GM12875 (cell line): ENCODE measurements around the gene KCTD1.

Experiments
- H3K4me3 ChIP-seq: one replicate; pipeline ENCODE4 v1.5.1; 2011; ENCODE audit warnings: low read depth, low read length, control low read depth
- CTCF ChIP-seq: IDR thresholded peaks from 2 replicates; pipeline ENCODE4 v1.5.1; 2011; ENCODE audit warnings: low read depth, mild to moderate bottlenecking, control low read depth, inconsistent platforms, low read length, moderate library complexity, borderline replicate concordance; ENCODE audit not compliant: insufficient read depth

Gene KCTD1

GRCh38 chr18:26471826-26472225 lies 76.5 kb downstream of the KCTD1 start:
- no peak for TF ChIP-seq CTCF
- H3K4me3 ChIP-seq, result no peak overlapping the region

DNA sequence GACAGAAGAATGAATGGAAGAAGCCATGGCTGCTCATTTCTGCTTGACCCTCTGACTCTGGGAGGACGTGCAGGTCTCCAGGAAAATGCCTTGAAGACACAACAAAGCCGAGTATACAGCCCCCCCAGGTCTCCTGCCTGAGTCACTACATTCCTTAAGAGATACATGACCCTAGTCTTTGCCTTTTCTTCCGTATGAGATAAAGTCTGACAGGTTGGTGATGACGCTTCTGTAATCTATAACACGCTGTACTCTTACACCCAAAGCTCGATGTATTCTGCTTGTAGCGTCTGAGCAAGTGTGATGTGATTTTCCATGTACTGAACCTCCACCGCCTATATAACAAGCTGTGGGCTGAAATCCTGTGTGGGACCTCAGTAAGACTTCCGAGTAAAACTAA lies 77.3 kb downstream of the KCTD1 start:
- no peak for TF ChIP-seq CTCF
- no peak overlapping the region for H3K4me3 ChIP-seq

DNA sequence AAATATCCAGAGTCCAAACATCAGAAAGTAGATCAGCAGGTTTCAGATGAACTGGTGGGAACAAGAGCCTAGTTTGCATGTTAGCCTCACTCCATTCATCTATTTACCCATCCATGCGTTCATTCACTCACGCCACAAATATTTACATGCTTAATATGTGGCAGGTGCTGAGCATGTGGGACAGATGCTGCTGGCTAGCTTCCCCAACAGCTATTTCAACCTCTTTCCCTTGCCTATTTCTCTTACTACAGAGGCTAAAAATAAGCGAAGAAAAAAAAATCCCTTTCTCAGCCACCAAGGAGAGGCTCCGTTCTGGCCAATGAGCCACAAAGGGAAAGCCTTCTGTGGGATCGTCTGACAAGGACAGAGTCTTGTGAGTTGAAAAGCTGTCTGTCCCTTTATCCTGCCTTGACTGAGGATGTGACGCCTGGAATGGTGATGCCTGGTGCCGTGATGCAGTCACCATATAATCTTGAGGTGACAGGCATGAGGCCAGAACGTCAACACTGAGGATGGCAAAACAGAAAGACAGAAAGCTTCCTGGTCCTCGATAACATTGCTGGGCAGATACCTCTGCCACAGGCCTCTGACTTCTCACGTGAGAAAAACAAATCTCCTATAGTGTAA lies 78.2 kb downstream of the KCTD1 start:
- no peak overlapping the region for H3K4me3 ChIP-seq
- TF ChIP-seq CTCF, result no peak

DNA sequence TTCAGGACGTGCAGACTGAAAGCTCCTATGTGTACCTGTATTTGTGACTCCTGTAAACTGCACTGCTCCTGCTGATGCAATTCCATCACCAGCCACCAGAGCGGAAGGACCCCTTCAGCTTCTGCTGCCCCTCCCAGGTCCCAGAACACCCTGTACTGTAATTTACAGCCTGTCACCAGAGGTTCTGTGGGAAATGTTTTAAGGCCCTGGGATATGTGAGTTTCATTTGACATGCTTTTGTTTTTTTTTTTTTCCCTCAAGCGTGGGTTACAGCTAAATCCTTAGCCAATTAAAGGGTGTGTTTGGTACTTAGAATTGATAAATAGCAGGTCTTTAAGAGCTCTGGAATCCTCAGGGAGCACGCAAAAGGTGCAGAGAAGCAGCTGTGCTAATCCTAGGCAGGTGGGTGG lies 79.4 kb downstream of the KCTD1 start:
- H3K4me3 ChIP-seq, result no peak overlapping the region
- TF ChIP-seq CTCF, result peak; percentile 74

- no peak overlapping the region for H3K4me3 ChIP-seq
- TF ChIP-seq CTCF, result no peak
Measured at GRCh38 chr18:26466026-26466425, 82.3 kb downstream of the KCTD1 start.

DNA sequence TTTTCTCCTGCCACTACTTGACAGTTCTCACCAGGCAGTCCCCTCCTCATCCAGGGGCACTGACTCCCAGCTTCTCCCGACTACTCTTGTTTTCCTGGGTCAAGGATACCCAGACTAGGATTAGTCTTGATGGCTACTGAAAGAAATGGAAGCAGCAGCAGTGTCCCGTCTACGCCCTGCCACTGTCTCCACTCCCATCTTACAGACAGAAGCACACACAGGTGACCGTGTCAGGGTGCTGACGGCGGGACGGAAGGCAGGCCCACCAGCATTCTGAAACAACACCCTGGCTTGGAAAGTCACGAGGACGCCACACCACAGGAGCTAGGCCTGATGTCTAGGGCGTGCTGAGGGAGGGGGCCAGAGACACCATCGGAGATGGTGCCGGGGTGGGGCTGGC lies 82.9 kb downstream of the KCTD1 start:
- TF ChIP-seq CTCF, result no peak
- H3K4me3 ChIP-seq, result no peak overlapping the region

DNA sequence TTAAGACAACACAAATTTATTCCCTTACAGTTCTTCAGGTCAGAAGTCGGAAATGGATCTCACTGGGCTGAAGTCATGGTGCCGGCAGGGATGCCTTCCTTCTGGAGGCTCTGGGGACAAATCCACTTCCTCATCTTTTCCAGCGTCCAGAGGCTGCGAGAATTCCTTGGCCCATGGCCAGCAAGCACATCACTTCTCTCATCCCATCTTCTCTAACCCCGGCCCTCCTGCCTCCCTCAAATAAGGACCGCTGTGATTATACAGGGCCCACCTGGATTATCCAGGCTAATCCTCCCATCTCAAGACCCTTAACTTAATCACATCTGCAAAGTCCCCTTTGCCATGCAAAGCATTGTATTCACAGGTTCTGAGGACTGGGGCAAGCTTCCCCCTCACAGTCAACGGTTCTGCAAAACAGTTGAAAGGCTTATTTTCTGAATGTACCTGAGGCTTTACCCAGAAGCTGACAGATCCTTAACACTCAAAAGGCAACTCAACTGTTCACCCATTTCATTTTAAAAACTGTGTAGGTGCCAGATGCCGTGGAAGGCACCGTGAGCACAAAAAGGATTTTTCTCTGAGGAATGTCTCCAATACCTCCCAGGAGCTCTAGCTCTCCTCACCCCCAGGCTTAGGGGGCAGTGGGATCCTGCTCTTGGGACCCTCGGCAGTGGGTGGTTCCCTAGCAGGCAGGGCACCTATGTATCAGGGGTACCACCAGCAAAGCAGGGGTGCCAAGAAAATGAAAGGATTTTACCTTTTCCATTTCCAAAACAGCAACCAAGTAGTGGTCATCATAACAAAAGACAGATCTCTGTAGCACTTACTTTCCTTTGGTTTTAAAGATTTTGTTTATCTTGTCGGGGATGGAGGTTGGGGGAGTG lies 84.0 kb downstream of the KCTD1 start:
- no peak overlapping the region for H3K4me3 ChIP-seq
- TF ChIP-seq CTCF, result no peak
